ENCODE measurements around the gene ANKRD29.

Gene ANKRD29

GRCh38 chr18:23661735-23662308, 889 bp downstream of the ANKRD29 start:
- no peaks in the 10 kb centered on the region for H3K9me3 ChIP-seq (ENCODE audit: control insufficient read depth, insufficient read depth, low read depth, low read length)
- H3K4me3 ChIP-seq (ENCODE audit: low read depth, low read length): peak overlapping the region; percentile 37
- H3K36me3 ChIP-seq (ENCODE audit: control insufficient read depth in 2 of 2, insufficient read depth in 1 of 2, low read length in 2 of 2): no peaks in the 10 kb centered on the region
- ChIA-PET POLR2A (interaction anchor here (1.0 kb wide), 1 partner anchor 26 kb away, joined by 3 read pairs; no protein-coding TSS in a partner anchor), CTCF (interaction anchor here (0.7 to 1.1 kb wide), 3 partner anchors 16 to 150 kb away, joined by 3 to 5 read pairs (median 3); no protein-coding TSS in a partner anchor)
- H3K4me1 ChIP-seq (ENCODE audit: control insufficient read depth, insufficient read depth, low read length): peaks cover 3% of the 10 kb centered on the region; the same call in 1 of the 2 replicates
- no peak for TF ChIP-seq ZNF529 (tag by site-specific recombination; IDR thresholded peaks at IDR 0.05; ENCODE audit: insufficient replicate concordance)
- 0 out of 2 replicates have a peak, but pooled peaks have one; percentile 11 for TF ChIP-seq ZNF664 (tag by site-specific recombination; IDR thresholded peaks at IDR 0.05)
- TF ChIP-seq SP7 (tag by site-specific recombination; IDR thresholded peaks at IDR 0.05): no peak
- no peak for TF ChIP-seq ZNF658 (tag by site-specific recombination; IDR thresholded peaks at IDR 0.05)
- TF ChIP-seq CTCF (tag by site-specific recombination; IDR thresholded peaks at IDR 0.05): peak; percentile 8; the same call in 1 of the 2 replicates
- TF ChIP-seq PRDM10 (tag by site-specific recombination; IDR thresholded peaks at IDR 0.05): peak; percentile 59
- no peak overlapping the region; the same call in 1 of the 2 replicates for H3K27ac ChIP-seq (ENCODE audit: extremely low read depth, low read depth, low read length)

- TF ChIP-seq ZIC2 (tag by site-specific recombination; IDR thresholded peaks at IDR 0.05): no peak
- TF ChIP-seq ZNF214 (tag by site-specific recombination; IDR thresholded peaks at IDR 0.05; ENCODE audit: borderline replicate concordance): no peak
- TF ChIP-seq HOXD13 (CRISPR knock-in tag; IDR thresholded peaks at IDR 0.05; ENCODE audit: borderline replicate concordance): no peak
- TF ChIP-seq PRDM1 (tag by site-specific recombination; IDR thresholded peaks at IDR 0.05): peak; percentile 22; the same call in 1 of the 2 replicates
- CTCF ChIA-PET: interaction anchor here (0.7 kb wide), 1 partner anchor 36 kb away, joined by 3 read pairs; no protein-coding TSS in a partner anchor
- Histone ChIP-seq H3K36me3 (ENCODE audit: control insufficient read depth in 2 of 2, insufficient read depth in 1 of 2, low read length in 2 of 2) (no peaks in the 10 kb centered on the region), H3K4me1 (ENCODE audit: control insufficient read depth, insufficient read depth, low read length) (peaks cover 3% of the 10 kb centered on the region; the same call in 1 of the 2 replicates), H3K27ac (ENCODE audit: extremely low read depth, low read depth, low read length) (no peak overlapping the region), H3K9me3 (ENCODE audit: control insufficient read depth, insufficient read depth, low read depth, low read length) (no peaks in the 10 kb centered on the region), H3K4me3 (ENCODE audit: low read depth, low read length) (no peak overlapping the region)
- POLR2A ChIA-PET: no interaction called here
Measured at GRCh38 chr18:23658285-23658684, 4.4 kb downstream of the ANKRD29 start.

GRCh38 chr18:23652232-23652631, 10.5 kb downstream of the ANKRD29 start:
- no peak for TF ChIP-seq ZNF501 (tag by site-specific recombination; IDR thresholded peaks at IDR 0.05)
- POLR2A ChIA-PET: interaction anchor here (0.7 kb wide), 1 partner anchor 39 kb away, joined by 4 read pairs; no protein-coding TSS in a partner anchor
- Histone ChIP-seq H3K36me3 (ENCODE audit: control insufficient read depth in 2 of 2, insufficient read depth in 1 of 2, low read length in 2 of 2) (no peaks in the 10 kb centered on the region), H3K4me3 (ENCODE audit: low read depth, low read length) (no peak overlapping the region), H3K27ac (ENCODE audit: extremely low read depth, low read depth, low read length) (no peak overlapping the region), H3K9me3 (ENCODE audit: control insufficient read depth, insufficient read depth, low read depth, low read length) (no peaks in the 10 kb centered on the region), H3K4me1 (ENCODE audit: control insufficient read depth, insufficient read depth, low read length) (peaks cover 3% of the 10 kb centered on the region; the same call in 1 of the 2 replicates)
- CTCF ChIA-PET: interaction anchor here (0.6 to 1.7 kb wide), 7 partner anchors 10 to 937 kb away, joined by 3 to 5 read pairs (median 3); no protein-coding TSS in a partner anchor

All from HEK293 (cell line).